ENCODE results near the gene PSKH1.

- TF ChIP-seq CTCF (conservative IDR thresholded peaks at IDR 0.05; ENCODE audit: low read depth, low read length) (no peak), EZH2 (IDR thresholded peaks at IDR 0.05; ENCODE audit: borderline replicate concordance, low read depth, low read length, poor library complexity, severe bottlenecking) (no peak)
Observed at GRCh38 chr16:67932462-67932840, 39.4 kb downstream of the PSKH1 start.

Measured in A673 (cell line).